IMR-90 (cell line): ENCODE data around the gene EVI5. TPM values are rescaled to one million over a fixed set of nuclear protein-coding genes. Genes with fewer than 3 reads are reported as not detected.

Source experiments
- ATAC-seq: fragments of 200-7000 bp; cut with Tn5 transposase; 2 replicates; pipeline ENCODE4 v1.9.1; 2020; ENCODE audit warnings: low read depth, mild to moderate bottlenecking, moderate library complexity
- BruUV-seq: library from RNA; stranded (reverse); fragments of 400-500 nt; replicated peaks from 2 replicates; lab custom pipeline; 2021; lab: Mats Ljungman, UMichigan
- CTCF ChIA-PET: fragments of 300-600 bp; formaldehyde crosslinking; extraction: SDS; loops from one replicate; lab custom pipeline; 2021; ENCODE audit warnings: antibody characterized with exemption; lab: Yijun Ruan, JAX
- POLR2A ChIA-PET: fragments of 300-600 bp; sonication (Branson Sonifier 250); formaldehyde crosslinking; loops from one replicate; lab custom pipeline; 2022; ENCODE audit warnings: antibody characterized with exemption; ENCODE audit not compliant: unreplicated experiment; lab: Charles Lee
- DNase-seq: peaks from one replicate; pipeline ENCODE4 v3.0.0; 2013
- H2AFZ ChIP-seq: replicated peaks from 2 replicates; pipeline ENCODE3; 2013; ENCODE audit warnings: low read length, mild to moderate bottlenecking; ENCODE audit not compliant: poor library complexity
- H2AK5ac ChIP-seq: 2 replicates; pipeline ENCODE4 v1.6.1; 2013; ENCODE audit warnings: low read depth, low read length, inconsistent platforms
- H2AK9ac ChIP-seq: replicated peaks from 2 replicates; pipeline ENCODE3; 2013; ENCODE audit warnings: mild to moderate bottlenecking, low read depth, low read length, moderate library complexity; ENCODE audit not compliant: poor library complexity
- H2BK120ac ChIP-seq: 2 replicates; pipeline ENCODE4 v1.6.1; 2013; ENCODE audit warnings: low read depth, low read length, inconsistent platforms
- H2BK15ac ChIP-seq: 3 replicates; pipeline ENCODE4 v1.6.1; 2013; ENCODE audit warnings: low read depth, low read length, inconsistent platforms
- H2BK20ac ChIP-seq: 2 replicates; pipeline ENCODE4 v1.6.1; 2013; ENCODE audit warnings: low read depth, mild to moderate bottlenecking, inconsistent platforms, low read length, moderate library complexity
- H2BK5ac ChIP-seq: 2 replicates; pipeline ENCODE4 v1.6.1; 2013; ENCODE audit warnings: mild to moderate bottlenecking, low read depth, low read length, inconsistent platforms; ENCODE audit not compliant: poor library complexity, severe bottlenecking
- H3K14ac ChIP-seq: replicated peaks from 2 replicates; pipeline ENCODE4 v1.6.1; 2013; ENCODE audit warnings: low read depth, low read length, inconsistent platforms
- H3K18ac ChIP-seq: 2 replicates; pipeline ENCODE4 v1.6.1; 2013; ENCODE audit warnings: low read depth, low read length, control low read depth
- H3K23ac ChIP-seq: 2 replicates; pipeline ENCODE4 v1.6.1; 2013; ENCODE audit warnings: low read depth, low read length, inconsistent platforms
- H3K27ac ChIP-seq: 2 replicates; pipeline ENCODE4 v1.5.1; 2013; ENCODE audit warnings: mild to moderate bottlenecking, control low read depth, low read length; ENCODE audit not compliant: insufficient read depth
- H3K27me3 ChIP-seq: 2 replicates; pipeline ENCODE4 v1.6.1; 2013; ENCODE audit warnings: low read length; ENCODE audit not compliant: control insufficient read depth, insufficient read depth
- H3K36me3 ChIP-seq: 2 replicates; pipeline ENCODE4 v1.6.1; 2013; ENCODE audit warnings: low read length, mixed read lengths; ENCODE audit not compliant: control insufficient read depth, insufficient read depth
- H3K4ac ChIP-seq: 2 replicates; pipeline ENCODE4 v1.6.1; 2013; ENCODE audit warnings: low read depth, low read length, inconsistent platforms
- H3K4me1 ChIP-seq: 2 replicates; pipeline ENCODE4 v1.6.1; 2013; ENCODE audit warnings: low read length, mixed read lengths; ENCODE audit not compliant: control insufficient read depth, insufficient read depth
- H3K4me2 ChIP-seq: 2 replicates; pipeline ENCODE4 v1.6.1; 2013; ENCODE audit warnings: low read depth, mild to moderate bottlenecking, control low read depth, low read length, moderate library complexity
- H3K4me3 ChIP-seq: 2 replicates; pipeline ENCODE4 v1.5.1; 2013; ENCODE audit warnings: low read depth, mild to moderate bottlenecking, control low read depth, low read length, moderate library complexity; ENCODE audit not compliant: insufficient read depth
- H3K56ac ChIP-seq: 2 replicates; pipeline ENCODE4 v1.6.1; 2013; ENCODE audit warnings: low read length, inconsistent platforms; ENCODE audit not compliant: insufficient read depth; ENCODE audit errors: extremely low read depth
- H3K79me1 ChIP-seq, 2 experiments: 2 replicates each; pipeline ENCODE4 v1.6.1; 2013; ENCODE audit warnings: low read length in 2 of 2, inconsistent platforms in 1 of 2, low read depth in 1 of 2
- H3K9ac ChIP-seq: 2 replicates; pipeline ENCODE4 v1.6.1; 2013; ENCODE audit warnings: low read depth, low read length, control low read depth
- H3K9me1 ChIP-seq: 2 replicates; pipeline ENCODE4 v1.6.1; 2013; ENCODE audit warnings: low read length, inconsistent platforms; ENCODE audit not compliant: insufficient read depth
- H3K9me3 ChIP-seq: 2 replicates; pipeline ENCODE4 v1.6.1; 2013; ENCODE audit warnings: low read length; ENCODE audit not compliant: control insufficient read depth, insufficient read depth
- H4K20me1 ChIP-seq: 2 replicates; pipeline ENCODE4 v1.6.1; 2013; ENCODE audit warnings: low read length, inconsistent platforms; ENCODE audit not compliant: insufficient read depth
- H4K5ac ChIP-seq: 2 replicates; pipeline ENCODE4 v1.6.1; 2013; ENCODE audit warnings: mild to moderate bottlenecking, low read depth, low read length, control low read depth
- H4K8ac ChIP-seq, 2 experiments: 2 replicates each; pipeline ENCODE4 v1.6.1; 2013; ENCODE audit warnings: low read depth in 2 of 2, low read length in 2 of 2, control low read depth in 1 of 2, inconsistent platforms in 1 of 2
- H4K91ac ChIP-seq: 2 replicates; pipeline ENCODE4 v1.6.1; 2013; ENCODE audit warnings: low read depth, low read length, inconsistent platforms; ENCODE audit not compliant: insufficient read depth
- RFX5 ChIP-seq: IDR thresholded peaks from 2 replicates; pipeline ENCODE4 v1.8.0; 2012; ENCODE audit warnings: low read depth, mild to moderate bottlenecking, low read length, moderate library complexity
- USF2 ChIP-seq: fragments of 150-350 bp; IDR thresholded peaks from 2 replicates; pipeline ENCODE4 v1.6.1; 2017; ENCODE audit warnings: mild to moderate bottlenecking, antibody characterized with exemption, low read length, low read depth
- WGBS, 2 experiments: methylation state at CpG; one replicate each; pipeline versions ENCODE4 v1.1.5 to v1.1.7; 2013; ENCODE audit warnings: missing lambda C conversion rate in 2 of 2; ENCODE audit not compliant: insufficient read length in 1 of 2; ENCODE audit errors: extremely low coverage in 2 of 2; 5-methylcytosine and 5-hydroxymethylcytosine counted together
- dilution Hi-C: fragments of 300-500 bp; cut with HindIII; formaldehyde crosslinking; loops from one replicate; pipeline ENCODE4 v1.14.3; 2018; ENCODE audit warnings: low sequenced_read_pairs; ENCODE audit not compliant: unreplicated experiment
- in situ Hi-C: fragments of 300-500 bp; cut with MboI; formaldehyde crosslinking; loops from 3 replicates; pipeline ENCODE4 v1.14.3; 2019; ENCODE audit warnings: low sequenced_read_pairs, inconsistent platforms, mixed read lengths
- intact Hi-C: fragments of 100-400 bp; cut with micrococcal nuclease; formaldehyde crosslinking; loops from 2 replicates; pipeline ENCODE4 v1.10.0; 2022
- polyA plus RNA-seq, 3 experiments: library from polyadenylated mRNA; depleted of rRNA; stranded (reverse); fragments of >200 nt; gene quantifications; 2 replicates each; pipeline ENCODE4 v1.2.3, GENCODE V29; 2012; ENCODE audit warnings: low replicate concordance in 1 of 3
- total RNA-seq: library from RNA; depleted of rRNA; stranded (reverse); fragments of >200 nt; gene quantifications from 2 replicates; pipeline ENCODE4 v1.2.3, GENCODE V29; 2012
- TF ChIP-seq, protein P1 (sequence below): conservative IDR thresholded peaks from 2 replicates; pipeline ENCODE4 v1.5.1; 2012; ENCODE audit warnings: mild to moderate bottlenecking, low read depth, low read length, improper control_type of control experiment

The EVI5 gene
- total and polyA plus RNA-seq, 2 of the 4 experiments (the other 2 are of a cell fraction): 13.9 to 26.9 TPM

DNA sequence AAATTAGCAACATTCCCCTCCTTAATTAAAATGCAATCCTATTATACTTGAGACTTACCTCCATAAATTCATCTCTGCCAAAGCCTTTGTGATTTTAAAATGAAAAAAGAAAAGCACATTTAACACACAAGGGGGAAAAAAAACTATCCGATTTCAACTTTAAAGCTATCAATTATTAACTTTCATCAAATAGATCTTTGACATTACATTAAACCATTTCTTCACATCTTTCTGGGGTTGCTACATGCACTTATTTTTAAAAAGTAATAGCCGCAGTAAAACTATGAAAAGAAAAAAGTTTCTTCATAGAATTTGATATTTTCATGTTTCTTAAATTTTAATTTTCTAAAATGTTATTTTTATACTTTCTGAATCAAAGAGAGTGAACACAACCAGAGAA, 71.0 kb downstream of the EVI5 start:
- in situ Hi-C loops: no loop called here
- POLR2A ChIA-PET: no interaction called here
- intact Hi-C loops: no loop called here
- Histone ChIP-seq H2AK5ac (no peak overlapping the region), H4K20me1 (peaks cover 6% of the 10 kb centered on the region; the same call in 1 of the 2 replicates), H3K14ac (no peak overlapping the region), H3K18ac (no peak overlapping the region), H4K5ac (no peak overlapping the region), H2BK120ac (no peak overlapping the region), H3K9ac (no peak overlapping the region), H3K56ac (no peak overlapping the region), H2AFZ (no peak overlapping the region), H2BK20ac (no peak overlapping the region), H3K9me3 (no peaks in the 10 kb centered on the region), H2BK5ac (no peak overlapping the region), H4K91ac (no peak overlapping the region), H4K8ac (no peak overlapping the region), H3K9me1 (peaks cover 4% of the 10 kb centered on the region; the same call in 1 of the 2 replicates), H3K4me1 (peaks cover 3% of the 10 kb centered on the region), H3K4me3 (no peak overlapping the region), H3K36me3 (no peaks in the 10 kb centered on the region), H3K23ac (no peak overlapping the region), H2BK15ac (no peak overlapping the region), H3K4me2 (no peak overlapping the region), H3K79me1 (peaks cover 16 to 27% of the 10 kb centered on the region in 2 experiments; a peak in 3 of 4 replicates), H3K27ac (no peak overlapping the region), H2AK9ac (no peak overlapping the region), H3K4ac (no peak overlapping the region), H3K27me3 (no peaks in the 10 kb centered on the region)
- no TSS peak for BruUV-seq
- dilution Hi-C loops: no loop called here
- DNase-seq (no peak), ATAC-seq (no peak)
- CTCF ChIA-PET: no interaction called here
- no CpG with 5 or more reads among the region's 2 CpGs for WGBS, 2 experiments
- TF ChIP-seq, protein P1, sequence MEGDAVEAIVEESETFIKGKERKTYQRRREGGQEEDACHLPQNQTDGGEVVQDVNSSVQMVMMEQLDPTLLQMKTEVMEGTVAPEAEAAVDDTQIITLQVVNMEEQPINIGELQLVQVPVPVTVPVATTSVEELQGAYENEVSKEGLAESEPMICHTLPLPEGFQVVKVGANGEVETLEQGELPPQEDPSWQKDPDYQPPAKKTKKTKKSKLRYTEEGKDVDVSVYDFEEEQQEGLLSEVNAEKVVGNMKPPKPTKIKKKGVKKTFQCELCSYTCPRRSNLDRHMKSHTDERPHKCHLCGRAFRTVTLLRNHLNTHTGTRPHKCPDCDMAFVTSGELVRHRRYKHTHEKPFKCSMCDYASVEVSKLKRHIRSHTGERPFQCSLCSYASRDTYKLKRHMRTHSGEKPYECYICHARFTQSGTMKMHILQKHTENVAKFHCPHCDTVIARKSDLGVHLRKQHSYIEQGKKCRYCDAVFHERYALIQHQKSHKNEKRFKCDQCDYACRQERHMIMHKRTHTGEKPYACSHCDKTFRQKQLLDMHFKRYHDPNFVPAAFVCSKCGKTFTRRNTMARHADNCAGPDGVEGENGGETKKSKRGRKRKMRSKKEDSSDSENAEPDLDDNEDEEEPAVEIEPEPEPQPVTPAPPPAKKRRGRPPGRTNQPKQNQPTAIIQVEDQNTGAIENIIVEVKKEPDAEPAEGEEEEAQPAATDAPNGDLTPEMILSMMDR: no peak
- TF ChIP-seq USF2 (no peak), RFX5 (no peak)
